RWPE2 (cell line): ENCODE measurements around the gene MYPOP.

ENCODE experiments used
- ATAC-seq: fragments of 200-7000 bp; cut with Tn5 transposase; 3 replicates; pipeline ENCODE4 v1.9.1; 2021; ENCODE audit warnings: low read depth
- DNase-seq: peaks from one replicate; pipeline ENCODE4 v3.0.0-alpha.2; 2020; ENCODE audit warnings: low spot score
- H3K27ac ChIP-seq: fragments of 450-650 bp; 2 replicates; pipeline ENCODE4 v1.5.1; 2017; ENCODE audit warnings: mild to moderate bottlenecking; ENCODE audit not compliant: poor library complexity, severe bottlenecking
- H3K27me3 ChIP-seq: fragments of 250-450 bp; sonication (Bioruptor Pico); 2 replicates; pipeline ENCODE4 v1.5.1; 2021; ENCODE audit warnings: mild to moderate bottlenecking, moderate library complexity; ENCODE audit not compliant: insufficient read depth, poor library complexity, severe bottlenecking
- H3K36me3 ChIP-seq: fragments of 250-450 bp; sonication (Bioruptor Pico); 2 replicates; pipeline ENCODE4 v1.5.1; 2020; ENCODE audit warnings: low read depth, mild to moderate bottlenecking, moderate library complexity
- H3K4me1 ChIP-seq: fragments of 250-450 bp; sonication (Bioruptor Pico); 2 replicates; pipeline ENCODE4 v1.5.1; 2021; ENCODE audit warnings: mild to moderate bottlenecking, moderate library complexity; ENCODE audit not compliant: insufficient read depth, poor library complexity, severe bottlenecking
- H3K4me3 ChIP-seq: fragments of 250-450 bp; sonication (Bioruptor Pico); 2 replicates; pipeline ENCODE4 v1.5.1; 2021; ENCODE audit warnings: mild to moderate bottlenecking, moderate library complexity; ENCODE audit not compliant: severe bottlenecking
- H3K9me3 ChIP-seq: fragments of 250-450 bp; sonication (Bioruptor Pico); 2 replicates; pipeline ENCODE4 v1.5.1; 2021; ENCODE audit warnings: mild to moderate bottlenecking, moderate library complexity; ENCODE audit not compliant: severe bottlenecking
- TF ChIP-seq, protein P1 (sequence below): fragments of 450-650 bp; IDR thresholded peaks from one replicate; pipeline ENCODE4 v1.5.1; 2017; ENCODE audit warnings: mild to moderate bottlenecking, moderate library complexity; ENCODE audit not compliant: poor library complexity, severe bottlenecking

MYPOP gene

DNA sequence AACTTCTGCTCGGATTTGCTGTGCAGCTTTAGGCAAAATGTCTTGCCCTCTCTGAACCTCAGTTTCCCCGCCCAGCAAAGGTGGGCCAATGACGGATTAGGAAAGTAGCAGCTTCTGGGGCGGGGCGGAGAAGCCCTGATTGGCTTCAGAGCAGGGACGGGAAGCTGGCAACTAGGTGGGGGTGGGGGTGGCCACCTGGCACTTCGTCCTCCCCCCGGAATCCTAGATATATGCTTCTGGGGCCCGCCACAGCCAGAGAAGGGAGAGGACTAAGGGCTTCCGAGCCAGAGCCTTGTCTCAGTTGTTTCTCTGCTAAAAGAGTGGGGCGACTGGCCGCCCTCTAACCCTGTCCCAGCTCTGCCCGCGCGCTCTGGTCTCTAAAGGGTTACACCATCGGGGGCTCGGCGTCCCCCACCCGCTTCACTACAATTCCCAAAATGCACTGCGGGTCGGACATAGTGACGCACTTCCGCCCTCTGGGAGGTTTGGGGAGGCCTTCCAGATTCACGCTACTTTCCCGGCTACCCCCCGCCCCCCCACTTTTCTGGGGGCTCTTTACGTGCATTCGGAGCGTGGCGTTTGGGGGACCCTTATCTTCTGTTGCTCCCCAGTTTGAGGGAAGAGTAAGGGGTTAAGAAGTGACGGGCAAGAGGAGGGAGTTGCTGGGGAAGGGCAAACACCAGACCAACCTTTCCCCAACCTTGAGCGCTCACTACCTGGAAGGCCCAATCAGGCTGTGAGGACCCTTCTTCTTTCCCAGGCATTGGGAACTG lies 15.8 kb downstream of the MYPOP start:
- Histone ChIP-seq H3K27me3 (no peaks in the 10 kb centered on the region), H3K4me1 (peaks cover 6% of the 10 kb centered on the region), H3K27ac (peak overlapping the region; percentile 61), H3K36me3 (peaks cover 4% of the 10 kb centered on the region), H3K4me3 (peak overlapping the region; percentile 69), H3K9me3 (no peaks in the 10 kb centered on the region)
- TF ChIP-seq, protein P1, sequence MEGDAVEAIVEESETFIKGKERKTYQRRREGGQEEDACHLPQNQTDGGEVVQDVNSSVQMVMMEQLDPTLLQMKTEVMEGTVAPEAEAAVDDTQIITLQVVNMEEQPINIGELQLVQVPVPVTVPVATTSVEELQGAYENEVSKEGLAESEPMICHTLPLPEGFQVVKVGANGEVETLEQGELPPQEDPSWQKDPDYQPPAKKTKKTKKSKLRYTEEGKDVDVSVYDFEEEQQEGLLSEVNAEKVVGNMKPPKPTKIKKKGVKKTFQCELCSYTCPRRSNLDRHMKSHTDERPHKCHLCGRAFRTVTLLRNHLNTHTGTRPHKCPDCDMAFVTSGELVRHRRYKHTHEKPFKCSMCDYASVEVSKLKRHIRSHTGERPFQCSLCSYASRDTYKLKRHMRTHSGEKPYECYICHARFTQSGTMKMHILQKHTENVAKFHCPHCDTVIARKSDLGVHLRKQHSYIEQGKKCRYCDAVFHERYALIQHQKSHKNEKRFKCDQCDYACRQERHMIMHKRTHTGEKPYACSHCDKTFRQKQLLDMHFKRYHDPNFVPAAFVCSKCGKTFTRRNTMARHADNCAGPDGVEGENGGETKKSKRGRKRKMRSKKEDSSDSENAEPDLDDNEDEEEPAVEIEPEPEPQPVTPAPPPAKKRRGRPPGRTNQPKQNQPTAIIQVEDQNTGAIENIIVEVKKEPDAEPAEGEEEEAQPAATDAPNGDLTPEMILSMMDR: no peak
- ATAC-seq (peak; percentile 67), DNase-seq (peak; percentile 94)

GRCh38 chr19:45885556-45886426 lies 16.6 kb downstream of the MYPOP start, which contains the start of gene IRF2BP1:
Gene IRF2BP1, minus strand, starts transcription at chr19:45886141. Its CDS starts 367 bp downstream, at chr19:45885774.
- Histone ChIP-seq H3K9me3 (no peaks in the 10 kb centered on the region), H3K27me3 (no peaks in the 10 kb centered on the region), H3K36me3 (peaks cover 4% of the 10 kb centered on the region), H3K4me3 (peak within 1 kb of the TSS; percentile 69), H3K4me1 (peaks cover 6% of the 10 kb centered on the region), H3K27ac (peak within 1 kb of the TSS; percentile 61)
- TF ChIP-seq, protein P1: no peak
- DNase-seq (peak; percentile 92), ATAC-seq (peak; percentile 63)

GRCh38 chr19:45884682-45885555 lies 17.5 kb downstream of the MYPOP start:
- Histone ChIP-seq H3K9me3 (no peaks in the 10 kb centered on the region), H3K4me1 (peaks cover 6% of the 10 kb centered on the region), H3K27me3 (no peaks in the 10 kb centered on the region), H3K27ac (peak overlapping the region; percentile 61), H3K4me3 (peak overlapping the region; percentile 69), H3K36me3 (peaks cover 4% of the 10 kb centered on the region)
- ATAC-seq (no peak), DNase-seq (no peak)
- TF ChIP-seq, protein P1: no peak

DNA sequence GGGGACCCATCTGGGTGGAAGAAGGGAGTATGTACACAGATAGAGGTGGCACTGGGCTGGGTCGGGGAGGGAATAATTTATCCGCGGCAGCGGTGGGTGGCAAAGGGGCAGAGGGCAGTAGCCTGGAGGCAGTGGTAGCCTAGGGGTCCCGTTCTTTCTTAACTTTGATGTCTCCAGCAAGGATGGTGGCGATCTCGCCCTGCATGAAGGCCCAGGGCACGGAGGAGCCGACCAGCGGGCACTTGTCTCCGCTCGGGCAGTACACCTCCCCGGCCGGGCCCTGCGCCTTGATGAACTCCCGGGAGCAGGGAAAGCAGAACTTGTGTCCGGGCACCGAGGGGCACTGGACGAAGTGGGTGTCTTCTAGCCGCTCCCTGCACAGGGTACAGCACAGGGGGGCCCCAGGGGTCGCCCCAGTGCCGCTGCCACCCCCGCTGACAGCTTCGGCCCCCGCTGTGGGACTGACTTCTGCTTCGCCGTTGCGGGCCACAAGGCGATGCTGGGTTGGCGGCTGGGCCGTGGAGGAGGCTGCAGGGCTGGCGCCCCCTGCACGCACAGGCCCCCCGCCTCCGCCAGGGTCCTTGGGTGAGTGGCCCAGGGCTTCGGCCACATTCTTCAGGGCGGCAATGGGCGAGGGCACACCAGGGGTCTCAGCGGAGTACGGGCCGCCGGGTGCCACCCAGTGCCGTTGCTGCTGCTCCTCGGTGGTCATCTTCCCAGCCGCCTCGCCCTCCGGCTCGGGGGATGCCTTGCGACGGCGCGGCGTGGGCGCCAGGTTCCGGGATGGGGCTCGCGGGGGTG lies 18.3 kb downstream of the MYPOP start:
- Histone ChIP-seq H3K36me3 (peaks cover 4% of the 10 kb centered on the region), H3K4me1 (peaks cover 6% of the 10 kb centered on the region), H3K9me3 (no peaks in the 10 kb centered on the region), H3K27ac (no peak overlapping the region), H3K27me3 (no peaks in the 10 kb centered on the region), H3K4me3 (no peak overlapping the region)
- ATAC-seq (no peak), DNase-seq (no peak)
- TF ChIP-seq, protein P1: no peak
